Measurements from ENCODE around the gene RTKN.

DNA sequence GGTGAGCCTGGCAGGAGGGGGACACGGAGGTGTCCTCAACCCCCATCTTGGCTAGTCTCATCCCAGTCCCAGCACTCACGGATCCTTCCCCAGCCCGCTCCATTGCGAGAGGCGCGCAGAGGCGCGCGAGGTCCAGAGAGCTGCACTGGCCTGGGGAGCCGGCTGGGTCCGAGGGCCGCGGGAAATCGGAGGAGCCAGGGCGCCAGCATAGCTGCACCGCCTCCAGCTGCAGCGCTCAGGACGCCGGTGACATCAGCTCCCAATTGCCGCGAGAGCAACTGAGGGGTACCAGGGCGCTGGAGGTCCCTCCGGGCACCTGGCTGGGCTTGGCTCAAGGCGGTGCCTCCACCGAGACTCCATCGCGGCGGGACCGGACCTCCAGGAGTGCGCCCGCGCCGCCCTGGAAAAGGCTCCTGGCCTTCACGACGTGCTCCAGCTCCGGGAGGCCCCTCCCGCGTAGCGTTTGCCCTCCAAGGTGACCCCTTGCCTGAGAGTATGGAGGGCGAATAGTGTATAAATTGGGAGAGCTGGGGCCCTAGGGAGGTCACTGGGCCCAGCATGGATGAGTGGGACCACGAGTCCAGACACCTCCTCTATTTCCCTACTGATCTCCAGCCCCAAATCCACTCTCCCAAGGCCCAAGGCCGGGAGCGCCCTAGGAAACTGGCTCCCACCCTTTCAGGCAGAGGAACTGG lies 5.5 kb downstream of the RTKN start:
- TF ChIP-seq, protein P1, sequence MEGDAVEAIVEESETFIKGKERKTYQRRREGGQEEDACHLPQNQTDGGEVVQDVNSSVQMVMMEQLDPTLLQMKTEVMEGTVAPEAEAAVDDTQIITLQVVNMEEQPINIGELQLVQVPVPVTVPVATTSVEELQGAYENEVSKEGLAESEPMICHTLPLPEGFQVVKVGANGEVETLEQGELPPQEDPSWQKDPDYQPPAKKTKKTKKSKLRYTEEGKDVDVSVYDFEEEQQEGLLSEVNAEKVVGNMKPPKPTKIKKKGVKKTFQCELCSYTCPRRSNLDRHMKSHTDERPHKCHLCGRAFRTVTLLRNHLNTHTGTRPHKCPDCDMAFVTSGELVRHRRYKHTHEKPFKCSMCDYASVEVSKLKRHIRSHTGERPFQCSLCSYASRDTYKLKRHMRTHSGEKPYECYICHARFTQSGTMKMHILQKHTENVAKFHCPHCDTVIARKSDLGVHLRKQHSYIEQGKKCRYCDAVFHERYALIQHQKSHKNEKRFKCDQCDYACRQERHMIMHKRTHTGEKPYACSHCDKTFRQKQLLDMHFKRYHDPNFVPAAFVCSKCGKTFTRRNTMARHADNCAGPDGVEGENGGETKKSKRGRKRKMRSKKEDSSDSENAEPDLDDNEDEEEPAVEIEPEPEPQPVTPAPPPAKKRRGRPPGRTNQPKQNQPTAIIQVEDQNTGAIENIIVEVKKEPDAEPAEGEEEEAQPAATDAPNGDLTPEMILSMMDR (IDR thresholded peaks at IDR 0.05; ENCODE audit: poor library complexity, severe bottlenecking), result no peak
- TF ChIP-seq EP300 (conservative IDR thresholded peaks at IDR 0.05; ENCODE audit: poor library complexity, severe bottlenecking), result no peak
- TF ChIP-seq POLR2AphosphoS5 (IDR thresholded peaks at IDR 0.05), result no peak
